H1 (cell line): ENCODE data around the gene GATAD2B.

Source experiments
- ATF2 ChIP-seq: IDR thresholded peaks from 2 replicates; pipeline ENCODE4 v1.6.1; 2012; ENCODE audit warnings: low read length, inconsistent platforms
- CEBPB ChIP-seq: IDR thresholded peaks from 2 replicates; pipeline ENCODE4 v1.6.1; 2012; ENCODE audit warnings: low read depth, low read length
- CREB1 ChIP-seq: IDR thresholded peaks from 2 replicates; pipeline ENCODE4 v1.6.1; 2012; ENCODE audit warnings: inconsistent platforms
- CTCF ChIP-seq, 3 experiments: IDR thresholded peaks; 1 replicate in 2 of 3; 2 replicates in 1 of 3; pipeline versions ENCODE4 v1.5.1 to v1.6.1; 2011; ENCODE audit warnings: low read length in 3 of 3, mild to moderate bottlenecking in 3 of 3, inconsistent platforms in 2 of 3, low read depth in 1 of 3, moderate library complexity in 1 of 3; ENCODE audit not compliant: insufficient read depth in 1 of 3; ENCODE audit errors: control extremely low read depth in 1 of 3
- EZH2 ChIP-seq: fragments of 200-600 bp; sonication (generic); IDR thresholded peaks from 2 replicates; pipeline ENCODE4 v1.7.1; 2012; ENCODE audit warnings: low read depth, mild to moderate bottlenecking, moderate library complexity, low read length, inconsistent platforms; ENCODE audit not compliant: severe bottlenecking
- GABPA ChIP-seq: IDR thresholded peaks from 2 replicates; pipeline ENCODE4 v1.6.1; 2011; ENCODE audit warnings: mild to moderate bottlenecking, low read length, moderate library complexity, borderline replicate concordance; ENCODE audit not compliant: insufficient read depth
- GTF2F1 ChIP-seq: IDR thresholded peaks from 2 replicates; pipeline ENCODE4 v1.6.1; 2012; ENCODE audit warnings: low read depth, low read length, improper control_type of control experiment, borderline replicate concordance
- JUN ChIP-seq: IDR thresholded peaks from 2 replicates; pipeline ENCODE4 v1.6.1; 2011; ENCODE audit warnings: low read depth, mild to moderate bottlenecking, improper control_type of control experiment, low read length
- POLR2A ChIP-seq, 2 experiments: IDR thresholded peaks; 1 replicate in 1 of 2; 2 replicates in 1 of 2; pipeline ENCODE4 v1.6.1; 2011; ENCODE audit warnings: low read depth in 2 of 2, low read length in 2 of 2, mild to moderate bottlenecking in 2 of 2; ENCODE audit errors: control extremely low read depth in 1 of 2
- POLR2AphosphoS5 ChIP-seq: IDR thresholded peaks from 2 replicates; pipeline ENCODE4 v1.6.1; 2011; ENCODE audit warnings: low read depth, low read length
- SUZ12 ChIP-seq: fragments of 200-600 bp; sonication (generic); IDR thresholded peaks from 2 replicates; pipeline ENCODE4 v1.6.1; 2012; ENCODE audit warnings: mild to moderate bottlenecking, inconsistent platforms, low read length, moderate library complexity, mixed read lengths

GRCh38 chr1:153793973-153794615, 128.7 kb downstream of the GATAD2B start:
- TF ChIP-seq POLR2A (IDR thresholded peaks at IDR 0.05; ENCODE audit: control extremely low read depth in 1 of 2, low read depth in 2 of 2, low read length in 2 of 2) (no peak), CTCF (IDR thresholded peaks at IDR 0.05; ENCODE audit: control extremely low read depth in 1 of 3, insufficient read depth in 1 of 3, low read depth in 1 of 3, low read length in 3 of 3) (no peak), EZH2 (no peak), ATF2 (no peak), POLR2AphosphoS5 (no peak), CREB1 (no peak), GTF2F1 (no peak), JUN (no peak), SUZ12 (no peak), CEBPB (no peak), GABPA (no peak)
